HG02870 (cell line): Measurements from ENCODE around the gene RERE.
"Not testable (repeated sequence)": the region's sequence is repeated elsewhere in the genome, so short reads cannot be mapped to it uniquely, and the experiment has no call there.

Experiments used
- ATAC-seq: cut with Tn5 transposase; IDR thresholded peaks from one replicate; pipeline ENCODE4 v1.9.1; 2021; ENCODE audit warnings: mild to moderate bottlenecking, moderate library complexity; ENCODE audit not compliant: unreplicated experiment

Gene RERE

DNA sequence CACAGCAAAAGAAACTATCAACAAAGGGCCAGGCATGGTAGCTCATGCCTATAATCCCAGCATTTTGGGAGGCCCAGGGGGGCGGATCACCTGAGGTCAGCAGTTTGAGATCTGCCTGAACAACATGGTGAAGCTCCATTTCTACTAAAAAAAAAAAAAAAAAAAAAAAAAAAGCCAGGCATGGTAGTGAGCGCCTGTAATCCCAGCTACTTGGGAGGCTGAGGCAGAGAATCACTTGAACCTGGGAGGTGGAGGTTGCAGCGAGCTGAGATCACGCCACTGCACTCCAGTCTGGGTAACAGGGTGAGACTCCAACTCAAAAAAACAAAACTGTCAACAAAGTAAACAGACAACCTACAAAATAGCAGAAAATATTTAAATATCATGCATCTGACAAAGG is 122.0 kb downstream of the RERE start:
- ATAC-seq = not testable (repeated sequence)

DNA sequence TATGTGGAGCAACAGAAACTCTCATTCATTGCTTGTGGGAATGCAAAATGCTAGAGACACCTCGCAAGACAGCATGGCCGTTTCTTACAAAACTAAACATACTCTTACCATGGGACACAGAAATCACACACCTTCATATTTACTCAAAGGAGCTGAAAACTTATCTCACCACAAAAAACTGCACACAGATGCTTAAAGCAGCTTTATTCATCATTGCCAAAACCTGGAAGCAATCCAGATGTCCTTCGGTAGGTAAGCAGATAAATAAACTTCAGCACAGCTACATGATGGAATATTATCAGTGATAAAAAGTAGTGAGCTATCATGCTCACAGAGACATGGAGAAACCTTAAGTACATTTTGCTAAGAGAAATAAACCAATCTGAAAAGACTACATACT is 124.3 kb downstream of the RERE start:
- ATAC-seq = no peak

DNA sequence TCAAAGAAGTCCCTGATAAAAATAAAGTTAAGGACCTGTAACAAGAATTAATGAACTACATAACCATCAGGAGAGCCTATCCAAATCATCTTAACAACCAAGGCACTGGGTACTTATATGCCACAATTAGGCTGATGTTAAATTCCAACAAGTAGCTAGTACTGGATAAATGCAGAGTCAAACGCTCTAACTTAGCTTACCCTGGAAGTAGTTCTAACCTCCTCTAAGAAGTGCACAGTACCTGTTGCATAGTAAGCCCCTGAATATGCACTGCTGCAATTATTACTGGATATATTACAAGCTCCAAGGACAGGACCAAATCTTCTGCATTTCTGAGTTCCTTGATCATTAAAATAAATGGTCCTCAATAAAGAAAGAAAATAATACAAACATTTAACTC is 125.8 kb downstream of the RERE start:
- ATAC-seq = no peak

DNA sequence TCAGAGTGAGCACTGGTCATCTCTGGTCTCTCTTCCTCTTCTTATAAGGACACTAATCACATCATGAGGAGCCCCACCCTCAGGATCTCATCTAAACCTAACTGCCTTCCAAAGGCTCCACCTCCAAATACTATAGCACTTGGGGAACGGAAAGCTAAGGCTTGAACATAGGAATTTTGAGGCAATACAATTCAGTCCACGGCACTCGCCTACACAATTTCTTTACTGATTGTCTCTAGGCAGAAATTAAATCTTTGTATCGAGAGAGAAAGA is 127.3 kb downstream of the RERE start:
- ATAC-seq = no peak

DNA sequence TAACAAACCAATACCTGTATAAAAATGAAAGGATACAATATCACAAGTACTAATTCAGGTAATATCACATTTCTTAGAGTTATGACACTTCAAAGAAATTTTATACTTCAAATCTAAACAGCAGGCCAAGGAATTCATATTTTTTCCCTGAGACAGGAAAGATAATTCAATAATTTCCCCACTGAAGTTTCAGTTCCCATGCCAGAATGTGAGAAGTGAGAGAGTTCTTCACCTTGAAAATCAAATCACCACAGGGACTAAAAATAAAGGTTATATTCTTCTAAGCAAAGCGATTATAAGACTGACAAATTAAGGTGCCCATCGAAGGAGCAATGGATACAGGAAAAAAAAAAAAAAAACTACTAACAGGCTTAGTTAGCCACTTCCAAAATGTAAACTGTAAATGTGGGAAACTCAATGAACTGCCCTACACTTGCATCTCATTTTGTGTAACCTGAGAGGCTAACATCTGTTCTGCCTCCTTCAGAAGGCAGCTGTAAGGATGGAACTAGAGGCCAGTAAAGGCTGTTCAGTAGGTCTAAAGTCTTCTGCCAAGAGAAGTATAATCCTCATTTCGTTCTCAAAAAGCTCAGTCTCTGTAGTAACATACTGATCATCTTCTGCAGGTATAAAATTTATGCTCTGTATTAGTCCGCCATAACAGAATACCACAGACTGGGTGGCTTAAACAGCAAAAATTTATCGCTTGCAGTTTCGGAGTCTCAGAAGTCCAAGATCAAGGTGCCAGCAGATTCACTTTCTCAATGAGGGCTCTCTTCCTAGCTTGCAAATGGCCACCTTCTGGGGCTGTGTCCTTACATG is 127.8 kb downstream of the RERE start:
- ATAC-seq = no peak

DNA sequence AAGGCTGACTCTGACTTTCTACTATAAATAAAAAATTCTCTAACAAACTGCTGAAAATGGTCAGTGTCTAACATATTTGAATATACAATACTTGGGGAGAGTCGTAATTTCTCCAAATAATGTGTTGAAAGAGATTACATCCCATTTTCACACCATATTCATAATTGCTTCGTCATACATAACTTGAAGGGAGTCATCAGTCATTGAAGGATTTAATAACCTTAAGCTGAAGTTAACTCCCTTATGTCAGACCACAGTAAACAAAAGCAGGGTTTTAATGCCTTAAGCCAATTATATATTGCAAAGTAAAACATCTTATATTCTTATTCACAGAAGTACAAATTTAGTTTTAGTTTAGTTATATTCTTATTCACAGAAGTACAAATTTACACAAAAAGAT is 129.9 kb downstream of the RERE start:
- no peak for ATAC-seq

DNA sequence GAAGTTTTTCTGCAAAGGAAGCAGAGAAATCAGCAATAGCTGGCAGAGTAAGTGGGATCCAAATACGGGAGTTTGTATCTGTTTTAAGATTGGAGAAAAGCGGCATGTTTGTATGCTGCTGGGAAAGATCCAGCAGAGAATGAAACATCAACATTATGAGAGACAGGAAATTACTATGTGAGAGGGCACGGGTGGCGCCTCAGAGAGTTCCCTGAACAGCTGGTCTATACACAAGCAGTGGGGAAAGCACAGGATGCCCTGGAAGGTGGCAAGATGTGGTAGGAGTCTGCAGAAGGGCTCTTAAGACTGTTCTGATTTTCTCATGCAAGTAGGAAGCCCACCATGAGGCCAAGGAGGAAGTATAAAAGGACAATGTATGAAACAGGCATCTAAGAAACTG is 130.4 kb downstream of the RERE start:
- no peak for ATAC-seq

DNA sequence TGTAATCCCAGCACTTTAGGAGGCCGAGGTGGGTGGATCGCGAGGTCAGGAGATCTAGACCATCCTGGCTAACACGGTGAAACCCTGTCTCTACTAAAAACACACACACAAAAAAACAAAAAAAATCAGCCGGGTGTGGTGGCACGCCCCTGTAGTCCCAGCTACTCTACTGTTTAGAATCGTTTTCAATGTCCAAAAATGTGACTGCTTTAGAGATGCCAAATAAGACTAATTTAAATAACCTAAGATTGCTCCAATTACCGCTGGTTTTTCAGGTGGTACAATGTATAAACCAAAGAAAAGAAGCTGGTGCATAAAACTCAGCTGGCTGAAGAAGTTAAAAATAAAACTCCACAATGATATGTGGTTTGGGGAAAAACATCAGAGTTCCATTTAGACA is 132.0 kb downstream of the RERE start:
- ATAC-seq = no peak

DNA sequence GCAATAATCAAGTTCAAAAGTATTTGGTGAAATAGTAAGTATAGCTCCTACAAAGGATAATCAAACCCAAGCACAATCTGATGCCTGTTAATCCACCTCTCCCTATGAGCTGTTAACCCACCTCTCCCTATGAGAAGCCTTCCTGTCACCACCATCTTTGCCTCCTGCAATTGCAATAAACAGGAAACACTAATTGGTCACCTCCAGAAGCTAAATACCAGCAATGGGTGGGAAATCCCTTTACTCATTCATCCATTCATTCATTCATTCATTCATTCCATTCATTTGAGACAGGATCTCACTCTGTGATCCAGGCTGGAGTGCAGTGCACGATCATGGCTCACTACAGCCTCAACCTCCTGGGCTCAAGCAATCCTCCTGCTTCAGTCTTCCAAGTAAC is 132.8 kb downstream of the RERE start:
- no peak for ATAC-seq

DNA sequence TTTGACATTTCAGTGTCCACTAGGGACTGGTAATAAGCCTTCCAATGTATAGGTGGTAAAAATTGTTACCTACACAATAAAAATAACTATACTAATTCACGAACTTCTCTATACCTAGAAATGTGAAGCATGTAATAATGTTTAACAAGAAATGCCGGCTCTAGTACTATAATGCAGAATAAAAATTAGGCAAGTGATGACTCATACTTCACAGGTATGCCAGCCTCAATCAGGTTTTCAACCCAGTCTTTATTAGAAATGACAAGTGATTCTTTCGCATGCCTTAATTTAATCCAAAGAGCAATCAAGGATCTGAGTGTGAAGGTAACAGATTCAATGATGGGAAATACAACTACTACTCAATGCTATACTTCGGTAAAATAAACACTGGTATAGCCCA is 134.9 kb downstream of the RERE start:
- ATAC-seq = no peak

DNA sequence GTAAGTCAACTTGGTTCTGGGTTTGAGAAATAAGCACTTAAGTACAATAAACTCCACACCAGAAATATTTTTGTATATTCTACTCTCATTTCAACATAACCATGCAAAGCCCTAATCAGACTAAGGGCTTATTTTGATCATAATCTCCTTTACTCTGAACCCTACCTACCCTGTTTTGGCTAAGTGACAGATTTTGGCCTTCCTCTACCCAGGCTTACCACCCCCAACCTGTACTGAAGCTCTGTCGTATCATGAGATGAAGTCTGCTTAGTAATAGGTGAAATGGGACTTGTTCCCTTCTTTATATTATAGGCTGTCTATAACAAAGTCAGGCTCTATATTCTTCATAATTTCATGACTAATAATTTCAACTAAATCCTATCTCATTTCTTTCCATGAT is 135.5 kb downstream of the RERE start:
- no peak for ATAC-seq

DNA sequence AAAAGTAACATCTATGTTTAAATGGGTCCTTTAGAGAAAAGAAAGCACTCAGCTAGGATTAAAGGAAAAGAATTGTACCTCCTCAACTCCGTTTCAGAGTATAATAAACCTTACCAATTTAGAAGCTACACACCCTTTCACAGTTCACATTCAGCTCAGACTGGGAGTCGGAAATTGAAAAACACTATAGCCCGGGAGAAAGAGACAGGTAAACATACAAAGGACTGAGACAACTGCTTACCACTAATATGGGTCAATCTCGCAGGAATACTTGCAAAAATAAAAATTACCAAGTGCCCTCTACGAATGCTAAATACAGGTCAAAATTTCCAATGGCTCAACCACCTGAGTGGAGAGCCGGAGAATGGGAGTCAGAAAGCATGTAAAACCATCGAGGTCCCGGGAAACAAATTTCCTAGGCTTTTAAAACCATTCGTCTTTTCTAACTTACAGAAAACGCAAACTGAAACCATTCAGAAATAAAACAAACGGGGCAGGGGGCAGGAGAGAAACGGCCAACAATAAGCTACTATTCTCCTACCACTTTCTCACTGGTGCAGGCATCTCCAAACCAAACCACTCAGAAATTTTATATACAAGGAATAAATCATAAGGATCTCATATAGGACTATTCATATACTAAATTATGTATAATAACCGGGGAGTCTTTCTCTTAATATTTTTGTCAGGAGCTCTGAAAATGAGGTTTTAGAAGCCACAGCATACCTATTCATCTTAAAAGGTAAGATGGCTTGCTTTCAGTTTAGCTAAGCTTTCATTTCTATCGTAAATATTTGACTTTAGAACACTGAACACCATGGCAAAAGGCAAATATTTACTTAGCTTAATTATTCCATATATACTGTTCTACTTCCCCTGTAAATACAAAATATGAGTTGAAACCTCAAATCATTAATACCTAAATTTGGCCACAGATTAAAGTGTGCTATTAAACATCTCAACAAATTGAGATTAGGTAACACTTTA is 136.5 kb downstream of the RERE start:
- no peak for ATAC-seq

DNA sequence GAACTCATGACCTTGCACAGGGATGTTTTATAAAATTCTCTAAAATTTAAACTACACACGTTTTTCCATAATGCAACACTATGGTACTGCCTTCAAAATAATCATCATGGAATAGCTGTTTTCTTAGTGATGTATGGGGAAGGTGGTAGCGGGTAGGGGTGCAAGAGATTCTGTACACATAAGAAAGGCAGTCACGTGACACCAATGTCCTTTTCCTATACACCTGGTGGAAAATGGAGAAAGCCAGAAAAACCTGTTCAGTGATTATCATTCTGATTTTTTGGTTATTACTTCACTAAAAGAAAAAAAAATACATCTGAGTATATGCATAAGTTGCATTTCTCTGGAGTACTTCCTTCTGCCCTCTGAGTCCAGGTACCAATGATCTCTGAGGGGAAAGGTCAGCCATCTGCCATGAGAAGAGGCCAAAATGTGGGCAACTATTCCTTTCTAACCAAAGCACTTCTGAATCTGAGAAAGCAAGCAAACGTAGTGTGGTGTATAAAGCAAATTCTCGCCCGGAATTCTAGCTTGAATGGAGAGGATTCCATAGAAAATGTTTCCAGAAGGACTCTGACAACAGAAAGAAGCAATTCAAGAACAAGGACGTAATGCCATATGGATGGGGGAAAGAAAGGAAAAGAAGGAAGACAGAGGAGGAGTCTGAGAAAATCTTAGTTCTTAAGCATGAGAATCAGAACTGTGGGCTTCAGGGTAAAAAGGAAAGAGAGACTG is 137.3 kb downstream of the RERE start:
- ATAC-seq = no peak

DNA sequence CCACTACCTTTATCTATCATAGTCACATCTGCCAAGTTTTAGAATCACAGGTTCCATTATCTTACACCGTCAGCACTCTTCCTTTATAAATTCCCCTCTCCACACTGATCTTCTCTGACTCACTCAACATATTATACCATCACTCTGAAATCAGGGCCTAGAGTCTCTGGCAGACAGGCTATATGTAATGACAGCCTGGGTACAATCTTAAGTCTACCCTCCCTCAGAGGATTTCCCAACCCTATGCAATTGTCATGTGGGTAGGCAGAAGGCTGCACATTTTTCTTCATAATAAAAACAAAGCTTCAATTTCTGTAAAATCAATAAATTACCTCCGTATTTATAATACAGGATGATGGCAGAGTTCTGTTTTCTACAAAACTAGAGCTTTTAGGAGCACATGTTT is 138.0 kb downstream of the RERE start:
- ATAC-seq = no peak

DNA sequence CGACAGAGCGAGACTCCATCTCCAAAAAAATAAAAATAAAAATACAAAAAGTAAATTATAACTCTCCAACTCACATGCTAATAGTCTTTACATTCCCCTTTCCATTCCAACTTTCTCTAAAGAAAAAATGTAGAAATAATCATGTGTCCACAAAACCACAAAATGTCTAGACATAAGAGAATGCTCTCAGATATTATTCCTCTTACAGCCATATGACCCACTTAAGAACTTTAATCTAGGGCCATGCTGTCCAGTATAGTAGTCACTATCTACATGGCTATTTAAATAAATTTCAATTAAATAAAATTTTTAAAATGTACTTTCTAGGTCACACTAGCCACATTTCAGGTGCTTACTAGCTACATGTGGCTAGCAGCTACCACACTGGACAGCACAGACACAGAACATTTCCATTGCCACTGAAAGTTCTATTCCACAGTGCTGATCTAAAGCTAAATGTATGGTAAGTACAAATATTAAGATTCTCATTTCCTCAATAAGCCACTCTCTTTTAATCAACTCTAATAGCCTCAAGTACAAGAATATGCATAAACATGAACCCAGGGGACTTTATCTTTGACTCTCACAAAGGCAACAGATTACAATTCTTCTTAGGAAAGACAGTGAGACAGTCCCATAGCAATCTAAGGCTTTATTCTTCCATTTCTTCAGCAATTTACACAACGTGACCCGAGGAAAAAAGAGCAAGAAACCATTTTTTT is 138.6 kb downstream of the RERE start:
- ATAC-seq = no peak

DNA sequence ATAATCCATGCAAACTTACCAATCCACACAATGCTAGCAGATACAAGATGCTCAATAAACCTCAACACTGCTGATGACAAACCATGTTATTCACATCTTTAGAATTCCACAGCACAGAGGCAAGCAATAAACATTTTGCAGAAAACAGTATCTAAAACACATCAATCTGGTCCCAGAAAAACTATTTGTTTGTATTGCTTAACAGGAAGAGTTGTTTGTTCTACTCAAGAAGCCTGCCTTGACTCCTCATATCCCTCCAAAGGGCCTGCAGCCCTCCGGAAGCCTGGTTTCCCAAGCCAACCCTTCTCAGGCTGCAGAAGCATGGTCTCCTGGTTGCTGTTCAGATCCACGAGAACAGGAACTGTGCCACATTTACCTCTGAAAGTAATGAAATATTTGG is 139.7 kb downstream of the RERE start:
- no peak for ATAC-seq

DNA sequence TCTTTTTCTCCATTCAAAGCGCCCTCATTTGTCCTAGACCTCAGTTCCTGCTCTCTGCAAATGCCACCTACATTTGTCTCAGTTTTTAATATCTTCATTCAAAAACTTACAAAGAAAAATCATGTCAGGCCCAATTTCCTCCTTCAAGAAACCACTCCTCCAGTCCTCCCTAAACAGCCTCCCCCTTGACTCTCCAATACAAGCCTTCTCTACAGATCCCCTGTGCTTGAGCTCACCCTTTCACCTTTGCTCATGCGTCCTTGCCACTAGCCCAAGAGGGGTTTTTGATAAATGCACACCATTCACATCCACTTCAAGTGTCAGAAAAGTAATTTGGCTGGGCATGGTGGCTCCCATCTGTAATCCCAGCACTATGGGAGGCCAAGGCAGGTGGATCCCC is 140.6 kb downstream of the RERE start:
- ATAC-seq = no peak

DNA sequence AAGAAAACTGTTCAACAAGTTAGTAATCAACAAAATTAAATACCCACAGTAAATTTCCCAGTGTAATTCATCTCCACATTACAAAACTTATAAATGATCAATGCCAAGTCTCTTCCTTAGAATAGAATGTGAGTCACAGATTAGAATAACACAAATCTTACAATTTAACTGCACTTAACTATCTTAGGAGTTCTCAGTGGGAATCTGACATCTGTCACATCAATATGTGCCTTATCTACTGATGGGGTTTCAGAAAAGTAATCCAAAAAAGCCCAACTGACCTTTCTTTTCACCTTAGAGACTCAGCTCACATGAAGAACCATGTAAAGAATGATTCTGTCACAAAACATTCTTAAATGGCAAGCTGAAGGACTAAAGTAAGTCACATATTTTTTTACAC is 141.4 kb downstream of the RERE start:
- no peak for ATAC-seq

DNA sequence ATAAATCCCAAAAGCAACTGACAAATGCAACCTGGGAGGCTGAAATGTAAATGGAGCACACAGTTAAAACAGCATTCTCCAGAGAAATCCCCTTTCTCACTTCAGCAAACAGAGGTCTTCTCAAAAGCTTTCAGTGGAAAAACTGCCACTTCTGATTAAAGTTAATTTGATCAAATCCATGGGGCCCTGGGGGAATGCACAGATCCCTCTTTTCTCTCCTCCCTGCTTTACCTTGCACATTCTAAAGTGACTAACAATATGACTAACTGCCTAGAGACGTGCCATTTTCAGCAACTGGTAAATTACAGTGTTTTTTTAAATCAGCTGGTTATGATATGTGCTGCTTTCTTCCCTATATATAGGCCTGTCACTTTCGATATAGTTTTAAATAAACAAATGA is 142.5 kb downstream of the RERE start:
- no peak for ATAC-seq

DNA sequence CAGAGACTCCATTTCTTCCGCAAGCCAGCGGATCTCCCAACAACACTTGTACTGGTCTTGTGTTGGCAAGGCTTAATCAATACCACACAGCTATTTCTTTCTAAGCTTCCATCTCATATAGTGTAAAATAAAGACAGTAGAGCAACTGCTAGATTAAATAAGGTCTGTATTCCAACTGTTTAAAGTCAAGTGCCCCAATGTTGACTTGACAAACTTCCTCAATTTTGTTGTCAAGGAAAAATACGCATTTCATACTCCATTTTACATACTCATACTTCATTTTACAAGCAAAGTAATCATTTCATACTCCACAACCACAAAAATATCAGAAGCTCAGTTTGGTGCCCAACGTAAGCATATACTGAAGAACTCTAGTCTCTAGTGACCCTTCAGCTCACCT is 143.0 kb downstream of the RERE start:
- no peak for ATAC-seq

DNA sequence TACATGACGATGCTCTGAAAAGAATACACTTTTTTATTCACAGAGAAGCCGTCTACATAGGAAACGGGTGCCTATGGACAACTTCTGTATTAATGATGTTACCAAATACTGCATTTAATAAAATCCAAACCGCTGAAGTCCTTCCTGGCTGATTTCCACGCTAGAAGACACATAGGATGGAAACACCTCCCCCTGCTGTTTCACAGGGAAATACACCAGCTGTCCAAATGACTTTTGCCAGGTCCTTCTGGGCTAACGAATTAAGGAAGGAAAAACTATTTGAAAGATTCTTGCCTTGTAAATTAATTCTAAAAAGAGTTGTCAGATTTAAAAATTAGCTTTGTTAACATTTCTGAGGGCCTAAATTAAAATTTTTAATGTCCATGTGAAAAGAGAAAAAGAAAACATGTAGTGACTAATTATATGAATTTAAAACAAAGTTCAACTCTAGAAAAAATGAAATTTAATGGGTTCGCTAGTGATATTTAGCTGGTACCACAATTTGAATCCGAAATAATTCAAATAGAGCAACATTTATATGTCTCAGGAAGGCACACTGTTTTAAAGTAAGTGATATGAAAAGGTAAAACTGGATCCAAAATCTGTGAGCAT is 146.0 kb downstream of the RERE start:
- no peak for ATAC-seq
